ENCODE measurements around the gene RTN4RL2. TPM values are rescaled to one million over a fixed set of nuclear protein-coding genes. Genes with fewer than 3 reads are reported as not detected.

The RTN4RL2 gene
- total and polyA plus RNA-seq, 7 experiments from 2014 or later = 0.08 to 0.47 (median 0.27) TPM; not detected in 2

- Histone ChIP-seq H3K4me3 (ENCODE audit: low read length) (no peak overlapping the region), H3K27ac (ENCODE audit: low read depth, low read length) (no peak overlapping the region), H3K9me3 (ENCODE audit: control insufficient read depth in 2 of 3, low read length in 3 of 3) (no peaks in the 10 kb centered on the region), H3K27me3 (ENCODE audit: control insufficient read depth in 2 of 2, insufficient read depth in 2 of 2, low read length in 2 of 2) (peaks cover 7 to 8% of the 10 kb centered on the region in 2 donors), H3K4me1 (ENCODE audit: control insufficient read depth in 2 of 2, insufficient read depth in 2 of 2, low read length in 2 of 2) (peaks cover 12 to 13% of the 10 kb centered on the region in 2 donors), H3K36me3 (ENCODE audit: control insufficient read depth in 2 of 3, insufficient read depth in 3 of 3, low read length in 3 of 3) (no peaks in the 10 kb centered on the region)
- POLR2A ChIA-PET = no interaction called here
- CTCF ChIA-PET = interaction anchor here (0.6 to 1.3 kb wide), 4 partner anchors 11 to 250 kb away, joined by 3 to 5 read pairs (median 4); no protein-coding TSS in a partner anchor
- H3K9me3 Mint-ChIP-seq = peaks cover 0 to 2% (median 0%) of the 10 kb centered on the region in 11 donors
- peaks cover 11 to 48% (median 16%) of the 10 kb centered on the region in 5 donors for H3K27me3 Mint-ChIP-seq
- no peak overlapping the region for H3K4me3 Mint-ChIP-seq
- peaks cover 8 to 22% (median 17%) of the 10 kb centered on the region in 7 donors for H3K4me1 Mint-ChIP-seq
- intact Hi-C loops (cut with micrococcal nuclease) = no loop called here
- peak overlapping the region in 1 of 9 donors; percentile 36 for H3K27ac Mint-ChIP-seq
- DNase-seq = no peak
- no peak for ATAC-seq
- H3K36me3 Mint-ChIP-seq = no peaks in the 10 kb centered on the region
Measured at GRCh38 chr11:57463671-57464538, 3.6 kb downstream of the RTN4RL2 start.

GRCh38 chr11:57464539-57465181, 4.3 kb downstream of the RTN4RL2 start:
- no peak overlapping the region for H3K4me3 ChIP-seq (ENCODE audit: low read length)
- ChIA-PET CTCF (interaction anchor here (0.6 to 0.9 kb wide), 2 partner anchors 42 to 249 kb away, joined by 3 to 4 read pairs; no protein-coding TSS in a partner anchor), POLR2A (no interaction called here)
- H3K4me1 Mint-ChIP-seq = peaks cover 4 to 17% (median 12%) of the 10 kb centered on the region in 7 donors
- ATAC-seq (no peak), DNase-seq (no peak)
- H3K4me1 ChIP-seq (ENCODE audit: control insufficient read depth in 2 of 2, insufficient read depth in 2 of 2, low read length in 2 of 2) = peaks cover 5 to 7% of the 10 kb centered on the region in 2 donors
- H3K36me3 Mint-ChIP-seq = no peaks in the 10 kb centered on the region
- no peaks in the 10 kb centered on the region for H3K36me3 ChIP-seq (ENCODE audit: control insufficient read depth in 2 of 3, insufficient read depth in 3 of 3, low read length in 3 of 3)
- H3K9me3 ChIP-seq (ENCODE audit: control insufficient read depth in 2 of 3, low read length in 3 of 3) = no peaks in the 10 kb centered on the region
- intact Hi-C loops (cut with micrococcal nuclease) = no loop called here
- no peak overlapping the region for H3K4me3 Mint-ChIP-seq
- H3K27ac ChIP-seq (ENCODE audit: low read depth, low read length) = no peak overlapping the region
- H3K27me3 Mint-ChIP-seq = peaks cover 4 to 46% (median 10%) of the 10 kb centered on the region in 5 donors
- no peaks in the 10 kb centered on the region for H3K9me3 Mint-ChIP-seq
- H3K27ac Mint-ChIP-seq = no peak overlapping the region
- peaks cover 5% of the 10 kb centered on the region in 2 donors for H3K27me3 ChIP-seq (ENCODE audit: control insufficient read depth in 2 of 2, insufficient read depth in 2 of 2, low read length in 2 of 2)

GRCh38 chr11:57466680-57467079, 6.4 kb downstream of the RTN4RL2 start:
- Mint-ChIP-seq H3K4me1 (peaks cover 0 to 8% (median under 1%) of the 10 kb centered on the region in 7 donors), H3K27me3 (peaks cover 0 to 31% (median 1%) of the 10 kb centered on the region in 5 donors), H3K36me3 (no peaks in the 10 kb centered on the region), H3K27ac (no peak overlapping the region), H3K4me3 (no peak overlapping the region), H3K9me3 (no peaks in the 10 kb centered on the region)
- Histone ChIP-seq H3K4me3 (ENCODE audit: low read length) (no peak overlapping the region), H3K36me3 (ENCODE audit: control insufficient read depth in 2 of 3, insufficient read depth in 3 of 3, low read length in 3 of 3) (no peaks in the 10 kb centered on the region), H3K9me3 (ENCODE audit: control insufficient read depth in 2 of 3, low read length in 3 of 3) (no peaks in the 10 kb centered on the region), H3K27ac (ENCODE audit: low read depth, low read length) (no peak overlapping the region), H3K4me1 (ENCODE audit: control insufficient read depth in 2 of 2, insufficient read depth in 2 of 2, low read length in 2 of 2) (no peaks in the 10 kb centered on the region), H3K27me3 (ENCODE audit: control insufficient read depth in 2 of 2, insufficient read depth in 2 of 2, low read length in 2 of 2) (no peaks in the 10 kb centered on the region)
- no peak for ATAC-seq
- POLR2A ChIA-PET = no interaction called here
- no peak for DNase-seq
- CTCF ChIA-PET = no interaction called here
- intact Hi-C loops (cut with micrococcal nuclease) = no loop called here

- Histone ChIP-seq H3K9me3 (ENCODE audit: control insufficient read depth in 2 of 3, low read length in 3 of 3) (no peaks in the 10 kb centered on the region), H3K4me3 (ENCODE audit: low read length) (no peak overlapping the region), H3K27me3 (ENCODE audit: control insufficient read depth in 2 of 2, insufficient read depth in 2 of 2, low read length in 2 of 2) (no peaks in the 10 kb centered on the region), H3K36me3 (ENCODE audit: control insufficient read depth in 2 of 3, insufficient read depth in 3 of 3, low read length in 3 of 3) (no peaks in the 10 kb centered on the region), H3K27ac (ENCODE audit: low read depth, low read length) (no peak overlapping the region), H3K4me1 (ENCODE audit: control insufficient read depth in 2 of 2, insufficient read depth in 2 of 2, low read length in 2 of 2) (no peaks in the 10 kb centered on the region)
- Mint-ChIP-seq H3K4me1 (peaks cover 0 to 8% (median 0%) of the 10 kb centered on the region in 7 donors), H3K36me3 (no peaks in the 10 kb centered on the region), H3K27me3 (peaks cover 0 to 22% (median 0%) of the 10 kb centered on the region in 5 donors), H3K27ac (peak overlapping the region in 1 of 9 donors; percentile 32), H3K9me3 (no peaks in the 10 kb centered on the region), H3K4me3 (no peak overlapping the region)
- intact Hi-C loops (cut with micrococcal nuclease) = no loop called here
- no peak for ATAC-seq
- ChIA-PET CTCF (no interaction called here), POLR2A (no interaction called here)
- DNase-seq = no peak
Measured at GRCh38 chr11:57467508-57468157, 7.3 kb downstream of the RTN4RL2 start.

GRCh38 chr11:57468276-57468675, 7.9 kb downstream of the RTN4RL2 start:
- CTCF ChIA-PET = no interaction called here
- no peak for DNase-seq
- Mint-ChIP-seq H3K4me3 (no peak overlapping the region), H3K4me1 (peaks cover 3 to 12% (median 3%) of the 10 kb centered on the region in 7 donors), H3K27me3 (peaks cover 0 to 15% (median 0%) of the 10 kb centered on the region in 5 donors), H3K27ac (peak overlapping the region in 2 of 9 donors; percentile 11 to 32), H3K9me3 (no peaks in the 10 kb centered on the region), H3K36me3 (no peaks in the 10 kb centered on the region)
- no peaks in the 10 kb centered on the region for H3K27me3 ChIP-seq (ENCODE audit: control insufficient read depth in 2 of 2, insufficient read depth in 2 of 2, low read length in 2 of 2)
- intact Hi-C loops (cut with micrococcal nuclease) = no loop called here
- no peaks in the 10 kb centered on the region for H3K9me3 ChIP-seq (ENCODE audit: control insufficient read depth in 2 of 3, low read length in 3 of 3)
- POLR2A ChIA-PET = no interaction called here
- no peak overlapping the region for H3K27ac ChIP-seq (ENCODE audit: low read depth, low read length)
- H3K36me3 ChIP-seq (ENCODE audit: control insufficient read depth in 2 of 3, insufficient read depth in 3 of 3, low read length in 3 of 3) = no peaks in the 10 kb centered on the region
- no peak overlapping the region for H3K4me3 ChIP-seq (ENCODE audit: low read length)
- ATAC-seq = no peak
- no peaks in the 10 kb centered on the region for H3K4me1 ChIP-seq (ENCODE audit: control insufficient read depth in 2 of 2, insufficient read depth in 2 of 2, low read length in 2 of 2)

- peaks cover under 1 to 9% of the 10 kb centered on the region in 2 donors for H3K4me1 ChIP-seq (ENCODE audit: control insufficient read depth in 2 of 2, insufficient read depth in 2 of 2, low read length in 2 of 2)
- H3K9me3 ChIP-seq (ENCODE audit: control insufficient read depth in 2 of 3, low read length in 3 of 3) = no peaks in the 10 kb centered on the region
- ATAC-seq = no peak
- H3K9me3 Mint-ChIP-seq = no peaks in the 10 kb centered on the region
- H3K27me3 Mint-ChIP-seq = peaks cover 0 to 13% (median 0%) of the 10 kb centered on the region in 5 donors
- H3K27ac ChIP-seq (ENCODE audit: low read depth, low read length) = no peak overlapping the region
- H3K36me3 Mint-ChIP-seq = no peaks in the 10 kb centered on the region
- no peaks in the 10 kb centered on the region for H3K36me3 ChIP-seq (ENCODE audit: control insufficient read depth in 2 of 3, insufficient read depth in 3 of 3, low read length in 3 of 3)
- intact Hi-C loops (cut with micrococcal nuclease) = no loop called here
- ChIA-PET POLR2A (interaction anchor here (1.0 kb wide), 1 partner anchor 43 kb away, joined by 3 read pairs; no protein-coding TSS in a partner anchor), CTCF (no interaction called here)
- no peak overlapping the region for H3K27ac Mint-ChIP-seq
- H3K27me3 ChIP-seq (ENCODE audit: control insufficient read depth in 2 of 2, insufficient read depth in 2 of 2, low read length in 2 of 2) = no peaks in the 10 kb centered on the region
- DNase-seq = no peak
- no peak overlapping the region for H3K4me3 ChIP-seq (ENCODE audit: low read length)
- no peak overlapping the region for H3K4me3 Mint-ChIP-seq
- peaks cover 8 to 20% (median 13%) of the 10 kb centered on the region in 7 donors for H3K4me1 Mint-ChIP-seq
Measured at GRCh38 chr11:57469268-57469667, 8.9 kb downstream of the RTN4RL2 start.

Measured in naive thymus-derived CD4-positive, alpha-beta T cell (primary cell).